Hematopoietic multipotent progenitor cell treated with erythropoietin and hydrocortisone succinate and interleukin-3 and kit ligand, for 6 days (in vitro differentiated cells): ENCODE measurements around the gene TMEM131L.
A peak's percentile ranks its signal among the peaks of the same experiment; 100 is the strongest.
"Not testable (repeated sequence)": the region's sequence is repeated elsewhere in the genome, so short reads cannot be mapped to it uniquely, and the experiment has no call there.

Experiments
- DNase-seq: peaks from one replicate; pipeline ENCODE4 v3.0.0-alpha.2; 2015

The TMEM131L gene

DNA sequence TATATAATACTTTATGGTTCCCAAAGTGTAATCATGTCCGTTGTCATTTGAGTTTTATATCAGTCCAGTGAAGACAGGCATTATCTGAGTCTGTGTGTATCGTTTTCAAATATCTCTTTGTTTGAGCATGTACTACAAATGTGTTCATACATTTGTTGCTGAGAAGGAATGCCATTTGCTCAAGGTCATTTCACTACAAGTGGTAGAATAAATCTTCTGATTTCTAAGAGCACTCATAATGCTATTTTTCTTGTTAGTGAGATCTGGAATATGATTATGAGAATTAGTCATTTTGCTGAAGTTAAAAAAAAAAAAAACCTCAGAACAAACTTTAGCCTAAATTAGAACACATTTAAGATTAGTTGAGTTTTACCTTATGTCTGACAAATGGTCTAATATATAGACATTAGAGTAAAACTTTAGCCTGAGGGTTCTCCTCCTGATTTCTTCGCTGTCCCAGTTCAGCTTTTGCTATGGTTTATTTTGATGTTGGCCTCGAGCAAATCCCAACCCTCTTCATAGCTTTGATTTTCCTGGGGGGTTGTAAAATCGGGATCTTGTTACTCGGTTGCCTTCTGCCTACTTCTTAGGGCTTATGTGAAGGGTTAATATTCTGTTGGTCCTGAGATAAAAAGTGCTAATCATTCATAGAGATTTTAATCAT lies 87.1 kb downstream of the TMEM131L start:
- DNase-seq = no peak

DNA sequence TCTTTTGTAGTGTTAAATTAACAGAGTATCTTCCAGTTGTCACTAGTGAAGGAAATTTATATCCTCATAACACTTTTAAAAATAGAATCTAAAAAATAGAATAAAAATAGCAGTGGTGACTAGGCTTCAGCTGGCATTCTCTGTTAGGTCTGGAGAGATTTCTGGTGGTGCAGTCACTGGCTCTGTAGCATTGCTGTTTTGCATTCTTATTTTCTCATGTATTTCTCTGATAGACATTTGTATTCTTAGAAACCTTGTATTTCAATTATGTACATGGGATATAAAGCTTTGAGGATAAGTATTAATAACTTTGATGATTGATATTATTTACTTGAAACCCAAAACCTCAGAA lies 87.6 kb downstream of the TMEM131L start:
- DNase-seq = no peak

DNA sequence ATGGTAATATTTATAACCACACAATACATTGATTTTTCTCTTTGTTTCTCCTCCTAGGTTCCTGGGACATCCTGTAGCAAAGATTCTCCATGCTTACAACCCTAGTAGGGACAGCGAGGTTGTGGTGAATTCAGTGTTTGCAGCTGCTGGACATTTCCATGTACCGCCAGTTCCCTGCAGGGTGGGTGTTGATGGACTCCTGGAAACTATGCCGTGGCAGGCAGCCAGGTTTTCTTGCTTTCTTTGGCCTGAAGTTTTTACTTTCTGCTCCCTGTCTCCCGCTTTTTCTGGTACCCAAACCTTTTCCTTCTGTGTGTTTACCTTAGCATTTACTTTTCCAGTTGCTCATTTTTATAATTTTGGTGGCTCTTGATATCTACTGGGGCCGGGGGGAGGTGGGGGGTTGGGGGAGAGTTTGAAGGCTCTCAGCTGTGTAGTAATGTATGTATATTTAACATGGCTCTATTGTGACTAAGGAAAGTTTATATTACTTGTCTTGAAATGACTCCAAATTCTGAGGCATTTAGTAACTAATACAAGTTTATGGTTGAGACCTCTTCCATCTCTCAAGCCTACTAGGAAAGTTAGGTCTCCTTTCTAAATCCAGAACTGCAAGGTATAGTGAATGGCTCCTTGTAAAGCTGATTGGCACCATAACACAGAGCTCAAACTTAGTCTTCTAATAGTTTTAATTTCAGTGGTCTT lies 89.7 kb downstream of the TMEM131L start:
- no peak for DNase-seq

DNA sequence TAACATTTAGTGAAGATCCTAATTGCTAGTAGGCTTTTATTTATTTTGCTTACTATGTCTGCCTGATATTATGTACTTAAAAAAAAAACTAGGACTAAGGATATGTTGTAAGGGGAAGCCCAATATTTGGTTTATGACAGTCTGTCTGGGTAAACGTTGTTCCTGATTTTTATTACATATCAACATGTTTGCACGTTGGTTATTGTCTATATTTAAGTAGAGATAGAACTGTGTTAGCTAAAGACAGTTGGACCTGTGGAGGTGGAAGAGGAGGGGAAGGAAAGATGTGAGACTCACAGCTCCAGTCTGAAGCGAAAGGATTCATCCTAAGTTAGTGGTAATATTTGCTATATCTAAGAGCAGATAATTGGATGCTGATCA lies 90.3 kb downstream of the TMEM131L start:
- no peak for DNase-seq

DNA sequence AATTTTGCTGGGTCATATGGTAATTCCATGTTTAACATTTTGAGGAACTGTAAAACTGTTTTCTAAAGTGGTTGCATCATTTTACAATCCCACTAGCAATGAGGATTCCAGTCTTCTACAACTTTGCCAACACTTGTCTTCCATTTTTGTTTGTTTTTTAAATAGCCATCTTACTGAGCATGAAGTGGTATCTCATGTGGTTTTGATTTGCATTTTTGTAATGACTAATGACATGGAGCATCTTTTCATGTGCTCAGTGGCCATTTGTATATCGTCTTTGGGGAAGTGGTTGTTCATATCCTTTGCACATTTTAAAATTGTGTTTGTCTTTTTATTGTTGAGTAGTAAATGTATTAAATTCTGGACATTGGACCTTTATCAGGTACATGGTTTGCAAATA lies 94.7 kb downstream of the TMEM131L start:
- DNase-seq = no peak

DNA sequence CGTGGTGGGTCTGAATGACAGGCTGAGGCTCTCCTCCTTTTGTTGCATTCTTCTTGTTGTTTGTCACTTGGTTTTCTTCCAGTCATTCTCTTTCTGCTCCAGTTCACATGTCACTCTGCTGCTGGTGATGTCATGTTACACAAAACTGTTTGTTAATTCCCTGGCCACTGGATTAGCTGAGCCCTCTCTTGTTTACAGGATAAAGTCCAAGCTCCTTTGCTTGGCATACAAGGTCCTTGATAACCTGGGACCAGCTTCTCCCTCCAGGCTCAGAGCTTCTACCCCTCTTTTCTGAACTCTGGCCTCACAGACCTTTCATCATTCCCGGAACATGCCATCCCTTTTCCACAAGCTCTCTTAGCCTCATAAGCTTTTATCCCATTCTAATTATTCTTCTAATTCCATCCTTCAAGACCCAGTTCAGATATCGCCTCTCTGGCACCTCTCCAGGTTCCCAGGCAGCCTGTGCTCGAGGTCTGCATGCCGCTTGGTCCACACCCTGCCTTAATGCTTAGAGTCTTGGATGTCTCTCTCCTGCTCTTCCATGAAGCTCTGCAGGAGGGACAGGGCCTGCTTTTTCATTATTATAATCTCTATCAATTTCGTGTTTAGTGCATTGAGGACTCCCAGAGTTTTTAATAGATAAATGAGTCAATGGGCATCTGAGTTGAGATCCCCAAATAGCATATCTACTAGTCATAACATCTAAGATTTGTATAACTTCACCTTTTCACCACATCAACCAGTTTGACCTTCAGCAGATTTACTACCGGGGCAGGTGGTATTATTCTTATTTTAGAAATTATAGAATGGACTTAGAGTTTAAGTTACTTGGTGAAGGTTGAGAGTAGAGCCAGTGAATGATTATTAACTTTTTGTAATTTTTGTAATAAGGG lies 98.7 kb downstream of the TMEM131L start:
- DNase-seq = peak; percentile 22

DNA sequence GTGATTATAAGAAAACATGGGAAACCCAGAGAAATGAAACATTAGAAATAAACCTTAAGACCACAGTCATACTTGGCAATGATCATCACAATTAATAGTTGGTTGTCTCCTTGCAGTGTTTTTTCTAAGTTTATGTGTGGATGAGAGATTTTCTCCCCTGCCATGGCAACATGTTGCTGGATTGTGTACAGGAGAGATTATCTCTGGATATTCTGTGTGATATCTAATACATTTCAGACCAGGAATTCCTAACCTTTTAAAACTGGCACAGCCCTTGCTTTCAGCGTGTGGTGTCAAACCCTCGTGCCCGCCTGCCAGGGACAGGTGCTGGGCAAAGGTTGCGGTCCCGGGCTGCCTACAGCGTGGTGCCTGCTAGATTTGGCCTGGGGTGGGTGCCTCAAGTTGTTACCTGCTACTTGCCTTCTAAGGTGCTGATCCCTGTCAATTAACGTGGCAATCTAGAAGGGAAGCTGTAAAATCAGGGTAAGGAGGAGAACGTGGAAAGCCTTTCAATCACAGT lies 100.5 kb downstream of the TMEM131L start:
- no peak for DNase-seq

DNA sequence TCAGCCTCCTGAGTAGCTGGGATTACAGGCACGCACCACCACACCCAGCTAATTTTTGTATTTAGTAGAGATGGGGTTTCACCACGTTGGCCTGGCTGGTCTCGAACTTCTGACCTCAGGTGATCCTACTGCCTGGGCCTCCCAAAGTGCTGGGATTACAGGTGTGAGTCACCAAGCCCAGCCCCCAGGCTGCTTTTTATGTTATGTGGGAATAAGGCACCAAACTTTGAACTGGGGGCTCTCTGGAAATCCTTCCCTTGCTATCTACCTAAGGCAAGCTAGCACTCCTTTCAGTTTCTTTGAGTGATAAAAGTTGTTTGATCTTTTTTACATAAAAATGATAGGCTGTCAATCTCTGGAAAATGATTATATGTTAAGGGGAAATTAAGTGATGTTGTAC lies 101.5 kb downstream of the TMEM131L start:
- not testable (repeated sequence) for DNase-seq

DNA sequence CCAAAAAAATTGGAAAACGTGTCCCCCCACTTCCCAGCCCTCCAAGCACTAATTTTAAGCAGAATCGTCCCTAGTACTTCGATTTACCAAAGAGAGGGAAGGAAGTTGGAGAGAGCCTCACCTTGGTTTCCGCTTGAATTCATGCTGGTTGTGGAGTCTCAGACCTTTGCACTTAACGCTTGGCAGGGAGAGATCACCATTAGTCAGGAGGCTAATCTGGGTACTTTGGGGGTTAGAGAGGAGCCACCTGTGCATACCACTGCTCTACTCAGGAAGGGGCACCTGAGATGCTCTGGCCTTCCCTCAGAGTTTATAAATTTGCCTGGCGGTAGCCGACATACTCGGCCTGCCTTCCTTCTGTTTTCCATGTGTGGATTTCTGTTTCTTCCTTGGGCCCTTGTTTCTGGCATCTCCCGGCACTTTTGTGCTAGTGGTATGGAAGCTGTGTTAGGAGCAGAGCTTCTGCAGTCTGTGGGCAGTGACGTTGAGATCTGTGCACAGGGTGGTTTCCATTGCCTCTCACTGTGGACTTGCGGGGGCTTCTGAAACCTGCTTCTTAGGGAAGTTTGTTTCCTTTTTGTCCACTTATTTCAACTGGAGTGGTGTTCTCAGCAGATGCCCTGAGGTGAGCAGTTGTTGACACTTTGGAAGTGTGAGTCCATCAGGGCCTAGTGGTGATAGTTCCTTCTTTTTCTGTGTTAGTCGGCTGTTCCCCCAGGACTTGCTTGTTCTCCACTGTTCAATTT lies 104.2 kb downstream of the TMEM131L start:
- DNase-seq = no peak

DNA sequence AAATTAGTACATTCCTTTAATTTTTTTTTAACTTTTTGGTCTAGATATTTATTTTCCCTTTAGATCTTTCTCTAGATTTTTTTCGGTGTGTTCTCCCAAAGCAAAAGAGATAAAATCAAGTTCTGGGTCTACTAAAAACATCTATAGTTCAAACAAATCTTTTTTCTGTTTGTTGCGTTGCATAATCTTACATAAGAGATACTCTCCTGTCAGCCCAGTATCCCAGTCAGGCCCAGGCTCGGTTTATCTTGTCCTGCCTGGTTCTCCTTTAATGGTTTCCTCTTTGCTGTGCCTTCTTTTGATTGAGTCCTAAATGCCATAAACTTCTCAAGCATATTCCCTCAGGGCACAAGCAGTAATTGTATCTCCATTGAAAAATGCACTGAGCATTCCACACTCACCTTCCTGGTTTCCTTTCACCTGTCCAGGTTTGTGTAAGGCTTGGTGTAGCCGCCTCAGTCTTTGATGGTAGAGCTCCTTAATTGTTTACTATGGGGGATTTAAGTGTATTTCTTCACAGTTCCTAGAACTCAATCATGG lies 104.9 kb downstream of the TMEM131L start:
- DNase-seq = no peak

DNA sequence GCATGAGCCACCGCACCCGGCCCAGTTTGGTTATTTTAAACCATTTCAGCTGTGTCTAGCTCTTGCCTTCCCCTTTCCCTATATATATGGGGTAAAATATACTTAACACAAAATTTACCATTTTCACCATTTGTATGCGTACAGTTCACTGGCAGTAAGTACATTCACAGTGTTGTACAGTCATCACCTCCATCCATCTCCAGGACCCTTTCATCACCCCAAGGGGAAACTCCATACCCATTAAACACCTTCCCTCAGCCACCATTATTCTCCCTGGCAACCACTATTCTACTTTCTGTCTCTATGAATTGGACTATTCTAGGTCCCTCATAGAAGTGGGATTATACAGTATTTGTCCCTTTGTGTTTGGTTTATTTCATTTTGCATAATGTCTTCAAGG lies 106.4 kb downstream of the TMEM131L start:
- DNase-seq = no peak

DNA sequence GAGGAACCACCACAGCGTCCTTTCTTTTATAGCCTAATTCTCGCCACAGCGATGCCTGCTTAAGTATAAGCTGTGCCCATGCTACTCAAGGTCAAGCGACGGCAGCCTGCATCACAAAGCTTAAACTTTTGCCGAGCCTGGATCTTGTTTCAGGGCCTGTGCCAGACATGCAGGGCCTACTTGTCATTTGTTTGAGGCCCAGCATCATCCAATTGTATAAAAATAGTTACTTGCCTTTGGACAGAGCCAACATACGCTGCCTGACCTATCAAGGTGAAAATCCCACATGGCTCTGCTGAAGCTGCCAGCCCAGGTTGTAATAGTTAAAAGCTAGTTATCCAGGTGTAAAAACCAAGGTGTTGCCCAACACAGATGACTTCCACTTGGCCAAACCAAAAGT lies 107.1 kb downstream of the TMEM131L start:
- DNase-seq = no peak

DNA sequence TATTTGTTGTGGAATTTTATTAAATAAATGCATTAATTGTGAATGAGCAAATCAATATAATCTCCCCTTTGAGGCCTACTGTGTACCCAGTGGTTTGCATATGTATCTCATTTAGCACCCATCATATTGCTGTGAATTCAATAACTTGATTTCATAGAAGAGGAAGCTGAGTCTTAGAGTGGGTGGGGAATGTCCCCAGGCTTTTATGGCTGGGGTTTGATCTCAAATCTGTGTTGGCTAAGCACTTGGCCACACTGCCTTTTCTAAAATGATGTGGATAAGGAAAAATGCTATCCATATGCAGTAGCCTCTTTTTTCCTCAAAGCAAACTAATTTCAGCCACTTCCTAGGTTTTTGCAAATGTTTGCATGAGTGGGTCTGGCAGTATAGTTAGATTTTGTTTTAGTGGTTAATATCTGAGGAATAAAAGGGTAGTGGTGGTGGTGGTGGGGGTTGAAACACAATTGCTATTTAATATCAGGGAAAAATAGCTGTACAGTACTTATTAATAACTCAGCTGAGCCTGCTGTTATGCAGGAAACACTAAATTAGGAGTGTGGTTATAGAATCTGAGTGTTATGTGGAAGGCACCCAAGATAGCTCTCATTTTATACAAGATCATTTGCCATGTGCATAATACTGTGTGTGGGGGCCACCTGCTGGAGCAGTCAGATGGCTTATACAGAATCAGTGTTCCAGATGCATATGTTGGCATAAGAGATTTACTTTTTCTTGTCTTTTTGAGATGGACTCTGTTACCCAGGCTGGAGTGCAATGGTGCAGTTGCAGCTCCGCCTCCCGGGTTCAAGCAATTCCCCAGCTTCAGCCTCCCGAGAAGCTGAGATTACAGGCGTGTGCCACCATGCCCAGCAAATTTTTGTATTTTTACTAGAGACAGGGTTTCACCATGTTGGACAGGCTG lies 108.0 kb downstream of the TMEM131L start:
- peak; percentile 81 for DNase-seq

DNA sequence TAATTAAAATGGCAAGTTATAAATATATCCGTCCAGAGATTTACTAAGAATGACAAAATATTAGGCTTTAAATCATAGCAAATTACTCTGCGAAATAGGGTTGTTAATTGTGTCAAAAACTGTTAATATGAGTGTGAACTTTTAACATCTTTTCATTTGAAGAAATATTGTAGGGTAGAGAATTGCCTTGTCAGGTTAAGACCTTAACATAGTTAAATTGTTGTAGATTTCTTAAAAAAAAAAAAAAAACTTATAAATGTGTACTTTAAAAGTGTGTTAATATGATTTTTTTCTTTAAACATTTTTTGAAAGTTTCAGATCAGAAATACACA lies 110.2 kb downstream of the TMEM131L start:
- no peak for DNase-seq

DNA sequence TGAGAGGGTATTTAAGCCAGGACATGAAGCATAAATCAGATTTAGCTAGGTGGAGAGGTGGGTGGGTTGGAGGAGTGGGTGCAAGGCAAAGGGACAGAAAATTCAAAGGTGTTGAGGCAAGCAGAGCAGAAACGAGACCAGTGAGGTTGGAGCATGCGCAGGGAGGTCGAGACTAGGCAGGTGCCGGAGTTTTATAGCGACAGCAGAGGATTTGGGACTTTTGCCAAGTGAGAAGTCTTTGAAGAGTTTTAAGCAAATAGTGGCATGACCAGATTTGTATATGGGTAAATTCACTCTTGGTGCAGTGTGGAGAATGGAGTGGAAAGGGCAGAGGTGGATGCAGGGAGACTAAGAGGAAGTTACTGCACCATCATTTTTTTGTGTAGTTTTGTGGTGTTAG lies 110.9 kb downstream of the TMEM131L start:
- no peak for DNase-seq

DNA sequence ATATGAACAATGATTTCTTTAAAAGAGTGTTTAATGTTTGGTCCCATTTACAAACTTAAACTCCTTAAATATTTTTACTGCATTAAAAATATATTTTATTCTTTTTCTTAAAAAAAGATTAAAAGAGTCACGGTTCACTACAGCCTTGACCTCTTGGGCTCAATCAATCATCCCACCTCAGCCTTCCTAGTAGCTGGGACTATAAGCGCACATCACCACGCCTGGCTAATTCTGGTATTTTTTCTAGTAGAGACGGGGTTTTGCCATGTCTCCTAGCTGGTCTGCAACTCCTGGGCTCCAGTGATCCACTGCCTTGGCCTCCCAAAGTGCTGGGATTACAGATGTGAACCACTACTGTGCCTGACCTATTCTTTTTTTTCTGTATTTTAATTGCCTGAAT lies 113.2 kb downstream of the TMEM131L start:
- DNase-seq = no peak

DNA sequence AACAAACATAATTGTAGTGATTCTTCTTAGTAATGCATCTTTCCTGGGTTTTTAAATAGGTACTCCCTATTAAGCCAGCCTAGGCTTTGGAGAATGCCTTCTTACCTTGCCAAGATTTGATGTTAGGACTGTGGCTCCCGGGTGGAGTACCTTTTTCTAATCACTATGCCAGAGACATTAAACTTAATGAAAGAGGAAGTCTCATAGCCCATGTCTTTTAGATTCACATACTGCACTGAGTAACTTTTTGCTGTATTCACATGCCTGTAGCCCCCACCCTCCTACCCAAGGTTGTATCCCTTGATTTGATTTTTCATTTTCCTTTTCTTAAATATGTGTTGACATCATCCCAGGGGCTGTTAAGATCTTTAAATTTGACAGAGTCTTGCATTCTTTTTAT lies 113.7 kb downstream of the TMEM131L start:
- peak; percentile 23 for DNase-seq

DNA sequence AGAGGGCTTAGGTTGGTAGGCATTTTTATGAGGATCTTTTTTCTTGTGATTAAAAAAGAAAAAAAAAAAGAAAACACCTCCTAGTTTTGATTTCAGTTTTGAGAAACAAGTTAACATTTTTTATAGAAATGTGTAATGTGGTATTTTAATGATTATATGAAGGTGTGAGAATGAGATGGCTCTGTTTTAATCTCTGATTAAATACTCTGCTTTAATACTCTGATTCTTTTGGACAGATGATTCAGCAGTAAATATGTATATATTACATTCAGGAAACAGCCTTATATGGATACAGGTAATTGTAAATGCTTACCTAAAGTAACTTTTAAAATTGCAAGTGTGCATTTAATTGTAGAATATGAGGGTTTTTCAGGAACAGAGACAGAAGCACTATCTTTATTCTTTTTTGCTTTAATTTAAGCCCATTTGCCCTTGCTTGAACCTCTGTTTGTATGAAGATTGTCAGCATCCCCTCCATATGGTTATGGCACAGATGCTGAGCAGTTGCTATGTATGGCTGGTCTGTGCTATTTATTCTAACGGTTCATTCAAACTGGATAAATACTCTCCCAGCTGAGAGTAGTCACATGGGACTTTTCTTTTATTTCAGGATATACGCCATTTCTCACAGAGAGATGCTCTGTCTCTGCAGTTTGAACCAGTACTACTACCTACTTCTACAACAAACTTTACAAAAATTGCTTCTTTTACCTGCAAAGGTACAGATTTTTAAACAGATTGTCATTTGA lies 117.0 kb downstream of the TMEM131L start:
- DNase-seq = no peak

DNA sequence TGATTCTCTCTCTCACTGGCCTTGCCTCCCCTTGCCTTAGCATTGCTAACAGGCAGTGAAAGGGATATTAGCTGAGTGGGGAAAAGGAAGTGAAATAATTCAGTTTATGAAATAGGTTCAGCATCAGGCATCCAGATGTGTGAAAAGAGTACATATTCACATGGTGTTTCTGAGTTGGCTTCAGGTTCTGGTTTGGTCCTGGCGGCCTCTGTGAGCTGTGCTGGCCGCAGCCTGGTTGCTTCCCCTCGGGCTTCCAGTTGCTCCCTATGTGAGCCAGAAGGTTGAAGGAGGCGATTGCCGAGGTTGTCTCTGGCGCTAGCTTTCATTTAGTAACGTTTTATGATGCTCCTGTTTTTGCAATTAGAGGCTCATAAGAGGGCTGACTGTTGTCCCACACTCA lies 118.9 kb downstream of the TMEM131L start:
- DNase-seq = no peak

DNA sequence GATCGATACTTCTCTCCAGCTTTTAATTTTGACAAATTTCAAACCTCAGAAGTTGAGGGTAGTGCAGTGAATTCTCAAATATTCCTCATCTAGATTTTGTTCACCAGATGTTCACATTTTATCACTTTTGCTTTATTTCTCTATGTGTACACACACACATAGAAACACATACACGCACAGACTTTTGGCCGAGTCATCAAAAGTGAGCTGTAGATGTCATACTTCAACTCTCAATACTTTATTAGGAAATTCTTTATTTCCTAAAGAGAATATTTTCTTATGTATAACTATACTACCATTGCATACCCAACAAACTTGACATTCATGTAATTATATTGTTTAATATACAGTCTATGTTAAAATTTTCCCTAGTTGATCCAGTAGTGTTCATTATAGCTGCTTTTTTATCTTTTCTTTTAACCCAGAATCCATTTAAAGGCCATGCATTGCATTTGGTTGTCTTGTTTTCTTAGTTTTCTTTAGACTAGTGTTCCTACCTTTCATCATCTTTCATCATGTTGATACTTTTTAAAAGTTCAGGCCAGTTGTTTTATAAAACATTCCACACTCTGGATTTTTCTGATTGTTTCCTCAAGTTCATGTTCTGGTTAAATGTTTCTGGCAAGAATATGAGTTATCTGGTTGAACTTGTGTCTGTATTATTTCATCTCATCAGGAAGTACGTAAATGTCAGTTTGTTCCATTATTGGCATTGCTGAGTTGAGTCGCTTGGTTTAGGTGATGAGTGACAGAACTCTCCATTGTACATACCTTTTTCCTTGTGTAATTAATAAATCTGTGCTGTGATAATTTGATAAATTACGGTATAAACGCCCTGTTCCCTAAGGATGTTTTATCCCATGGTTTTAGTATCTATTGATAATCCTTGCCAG lies 123.8 kb downstream of the TMEM131L start:
- no peak for DNase-seq
